Measurements from ENCODE around the gene DELE1.

DNA sequence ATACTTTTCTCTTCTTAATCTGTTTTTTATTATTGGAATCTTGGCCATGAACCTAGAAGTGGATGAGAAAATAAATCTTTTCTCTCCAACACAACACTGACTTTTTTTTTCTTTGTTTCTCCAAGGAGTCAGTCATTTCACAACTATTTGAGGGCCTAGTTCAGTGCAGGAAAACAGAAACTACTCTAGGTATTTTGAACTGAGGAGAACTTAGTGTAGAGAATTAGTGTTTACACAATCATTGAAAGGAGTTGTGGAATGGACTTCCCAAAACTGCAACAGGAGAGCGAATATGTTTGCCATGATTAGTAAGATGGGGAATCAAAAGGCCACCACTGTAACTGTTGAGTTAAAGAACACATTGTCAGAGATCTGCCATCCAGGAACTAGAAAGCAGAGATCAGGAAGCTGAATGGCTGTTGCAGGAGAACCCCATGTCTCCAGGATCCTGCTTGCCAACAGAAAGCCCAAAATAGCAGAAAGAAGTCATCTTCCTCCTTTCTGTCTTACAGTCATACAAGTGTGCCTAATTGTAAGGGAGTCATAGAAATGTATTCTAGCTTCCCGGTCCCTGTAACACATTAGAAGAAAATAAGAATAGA, 25.1 kb upstream of the DELE1 start:
- TF ChIP-seq POLR2AphosphoS5 (IDR thresholded peaks at IDR 0.05; ENCODE audit: low read depth, low read length) (no peak), TAF1 (IDR thresholded peaks at IDR 0.05; ENCODE audit: borderline replicate concordance, insufficient read depth, low read length) (no peak), SIN3A (IDR thresholded peaks at IDR 0.05; ENCODE audit: borderline replicate concordance, insufficient read depth, low read length) (no peak)
- TF ChIP-seq, protein P1, sequence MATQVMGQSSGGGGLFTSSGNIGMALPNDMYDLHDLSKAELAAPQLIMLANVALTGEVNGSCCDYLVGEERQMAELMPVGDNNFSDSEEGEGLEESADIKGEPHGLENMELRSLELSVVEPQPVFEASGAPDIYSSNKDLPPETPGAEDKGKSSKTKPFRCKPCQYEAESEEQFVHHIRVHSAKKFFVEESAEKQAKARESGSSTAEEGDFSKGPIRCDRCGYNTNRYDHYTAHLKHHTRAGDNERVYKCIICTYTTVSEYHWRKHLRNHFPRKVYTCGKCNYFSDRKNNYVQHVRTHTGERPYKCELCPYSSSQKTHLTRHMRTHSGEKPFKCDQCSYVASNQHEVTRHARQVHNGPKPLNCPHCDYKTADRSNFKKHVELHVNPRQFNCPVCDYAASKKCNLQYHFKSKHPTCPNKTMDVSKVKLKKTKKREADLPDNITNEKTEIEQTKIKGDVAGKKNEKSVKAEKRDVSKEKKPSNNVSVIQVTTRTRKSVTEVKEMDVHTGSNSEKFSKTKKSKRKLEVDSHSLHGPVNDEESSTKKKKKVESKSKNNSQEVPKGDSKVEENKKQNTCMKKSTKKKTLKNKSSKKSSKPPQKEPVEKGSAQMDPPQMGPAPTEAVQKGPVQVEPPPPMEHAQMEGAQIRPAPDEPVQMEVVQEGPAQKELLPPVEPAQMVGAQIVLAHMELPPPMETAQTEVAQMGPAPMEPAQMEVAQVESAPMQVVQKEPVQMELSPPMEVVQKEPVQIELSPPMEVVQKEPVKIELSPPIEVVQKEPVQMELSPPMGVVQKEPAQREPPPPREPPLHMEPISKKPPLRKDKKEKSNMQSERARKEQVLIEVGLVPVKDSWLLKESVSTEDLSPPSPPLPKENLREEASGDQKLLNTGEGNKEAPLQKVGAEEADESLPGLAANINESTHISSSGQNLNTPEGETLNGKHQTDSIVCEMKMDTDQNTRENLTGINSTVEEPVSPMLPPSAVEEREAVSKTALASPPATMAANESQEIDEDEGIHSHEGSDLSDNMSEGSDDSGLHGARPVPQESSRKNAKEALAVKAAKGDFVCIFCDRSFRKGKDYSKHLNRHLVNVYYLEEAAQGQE (IDR thresholded peaks at IDR 0.05; ENCODE audit: insufficient read depth in 1 of 2, low read depth in 2 of 2, low read length in 2 of 2) = no peak

All from PFSK-1 (cell line).